ENCODE measurements around the gene DNAH8.

The DNAH8 gene

DNA sequence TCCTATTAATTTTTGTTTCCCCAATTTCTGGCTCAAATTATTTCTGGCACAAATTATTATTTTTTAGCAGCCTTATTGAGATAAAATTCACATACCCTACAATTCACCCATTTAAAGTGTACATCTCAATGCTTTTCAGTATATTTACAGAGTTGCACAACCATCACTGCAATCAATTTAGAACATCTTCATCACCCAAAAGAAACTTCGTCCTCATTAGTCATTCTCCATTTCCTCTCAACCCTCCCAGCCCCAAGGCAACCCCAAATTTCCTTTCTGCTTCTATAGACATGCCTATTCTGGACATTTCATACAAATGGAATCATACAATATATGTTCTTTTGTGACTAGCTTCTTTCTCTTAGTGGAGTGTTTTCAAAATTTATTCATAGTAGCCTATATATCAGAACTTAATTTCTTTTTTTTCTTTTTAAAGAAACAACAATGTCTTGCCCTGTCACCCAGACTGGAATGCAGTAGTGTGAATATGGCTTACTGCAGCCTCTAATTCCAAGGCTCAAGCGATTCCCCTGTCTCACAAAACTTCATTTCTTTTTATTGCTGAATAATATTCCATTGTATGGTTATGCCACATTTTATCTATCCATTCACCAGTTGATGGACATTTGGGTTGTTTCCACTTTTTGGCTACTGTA is 84.5 kb downstream of the DNAH8 start:
- no peak for DNase-seq

DNA sequence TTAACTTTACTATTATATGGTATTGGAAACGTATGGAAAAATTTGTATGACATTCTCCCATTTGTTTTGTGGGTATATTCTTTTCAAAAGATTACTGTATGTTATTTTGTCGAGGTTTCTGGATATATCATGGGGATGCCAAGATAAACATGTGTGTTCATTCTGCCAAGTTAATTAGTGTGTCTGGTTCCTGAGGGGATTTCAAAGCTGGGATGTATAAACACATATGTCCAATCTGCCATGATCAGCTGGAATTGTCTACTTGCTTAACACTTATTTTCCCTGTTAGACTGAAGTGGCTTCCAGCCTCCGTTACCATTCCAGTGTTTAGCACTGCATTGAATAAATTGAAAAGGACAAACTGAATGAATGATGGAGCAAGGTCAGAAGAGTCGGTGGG is 86.2 kb downstream of the DNAH8 start:
- DNase-seq = peak; percentile 4

DNA sequence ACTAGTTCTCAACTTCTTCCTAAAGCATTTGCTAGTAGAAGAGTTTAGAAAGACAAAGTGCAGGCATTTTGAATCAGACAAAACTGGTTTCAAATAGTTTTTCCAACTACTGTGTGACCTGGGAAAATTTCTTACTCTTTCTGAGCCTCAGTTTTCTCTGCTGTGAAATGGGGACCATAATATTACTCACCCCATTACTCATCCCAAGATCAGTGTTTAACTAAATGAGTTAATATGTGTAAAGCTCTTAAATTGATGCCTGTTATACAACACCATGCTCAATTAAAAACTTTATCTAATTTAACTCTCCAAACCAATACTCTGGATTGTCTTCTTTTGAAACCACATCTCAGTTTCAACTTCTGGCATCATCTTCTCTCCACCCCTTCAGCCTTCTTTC is 87.4 kb downstream of the DNAH8 start:
- DNase-seq = no peak

DNA sequence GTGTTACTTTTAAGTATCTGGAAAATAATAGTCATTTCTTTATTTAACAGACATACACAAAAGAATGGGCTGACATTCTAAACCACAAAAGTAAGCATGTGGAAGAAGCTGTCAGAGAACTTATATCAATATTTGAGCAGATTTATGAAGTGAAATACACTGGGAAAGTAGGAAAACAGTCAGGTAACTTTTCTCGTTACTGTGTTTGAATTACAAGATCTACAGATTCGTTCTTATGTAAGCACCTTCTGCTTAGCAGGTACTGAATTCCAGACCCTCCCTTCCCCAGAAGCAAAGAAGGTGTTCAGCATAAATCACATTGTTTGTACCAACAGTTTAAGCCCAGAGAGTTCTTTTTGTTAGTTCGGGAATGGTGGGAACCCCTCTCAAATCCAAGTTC is 88.0 kb downstream of the DNAH8 start:
- no peak for DNase-seq

DNA sequence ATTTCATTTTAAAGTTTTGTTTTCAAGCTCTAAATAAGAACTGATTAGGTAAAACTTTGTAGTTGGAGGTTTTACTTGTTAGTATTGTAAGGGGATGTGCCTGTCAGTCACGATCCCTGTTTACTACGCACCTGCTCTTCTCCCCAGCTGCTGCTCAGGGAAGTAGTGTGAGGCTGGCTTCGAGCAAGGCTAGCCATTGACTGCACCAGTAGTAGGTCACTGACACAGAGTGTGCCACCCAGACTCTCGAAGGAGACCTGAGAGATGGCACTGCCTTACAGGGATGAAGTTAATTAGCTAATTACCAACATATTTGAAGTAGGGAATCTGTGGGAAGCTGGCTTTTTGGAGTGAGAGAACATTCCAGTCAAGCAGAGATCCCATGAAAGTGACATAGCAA is 89.2 kb downstream of the DNAH8 start:
- DNase-seq = peak; percentile 15

DNA sequence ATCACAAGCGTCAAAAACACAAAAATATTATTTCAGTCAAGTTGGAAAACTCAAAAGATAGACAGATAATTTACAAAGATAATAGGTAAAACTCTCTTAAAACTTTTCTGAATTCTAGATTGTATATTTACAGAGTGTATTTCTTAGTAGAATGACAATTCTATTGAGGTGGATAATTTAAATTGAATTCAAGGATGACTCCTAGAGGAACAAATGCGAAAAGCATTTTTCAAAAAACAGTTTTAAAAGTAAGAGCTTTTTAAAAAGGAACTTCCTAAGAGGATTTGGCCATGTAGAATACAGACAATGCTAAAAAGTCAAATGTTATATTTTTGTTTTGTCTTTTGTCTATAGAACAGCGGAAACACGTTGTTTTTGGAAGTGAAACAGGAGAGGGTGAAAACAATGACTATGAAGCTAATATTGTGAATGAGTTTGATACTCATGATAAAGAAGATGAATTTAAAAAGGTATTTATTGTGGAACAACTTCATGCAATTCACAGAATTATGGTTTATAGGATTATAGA is 90.1 kb downstream of the DNAH8 start:
- no peak for DNase-seq

DNA sequence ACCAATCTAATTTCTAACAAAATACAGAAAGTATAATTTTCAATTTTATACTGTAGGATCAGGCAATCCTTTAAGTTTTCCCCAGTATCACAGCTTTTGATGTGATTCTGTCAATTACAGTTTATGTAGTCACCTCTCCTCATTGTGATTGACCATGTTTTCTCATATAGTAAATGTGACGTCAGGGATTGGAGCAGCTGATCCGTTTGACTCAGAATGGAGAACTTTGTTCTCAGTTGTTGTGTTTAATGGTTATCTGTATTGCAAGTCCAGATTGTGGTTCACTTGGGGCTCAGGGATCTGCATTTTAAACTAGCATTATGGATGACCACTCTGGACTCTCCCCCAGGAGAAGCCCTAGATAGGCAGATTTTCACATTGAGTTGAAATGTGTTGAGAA is 90.6 kb downstream of the DNAH8 start:
- DNase-seq = peak; percentile 9

DNA sequence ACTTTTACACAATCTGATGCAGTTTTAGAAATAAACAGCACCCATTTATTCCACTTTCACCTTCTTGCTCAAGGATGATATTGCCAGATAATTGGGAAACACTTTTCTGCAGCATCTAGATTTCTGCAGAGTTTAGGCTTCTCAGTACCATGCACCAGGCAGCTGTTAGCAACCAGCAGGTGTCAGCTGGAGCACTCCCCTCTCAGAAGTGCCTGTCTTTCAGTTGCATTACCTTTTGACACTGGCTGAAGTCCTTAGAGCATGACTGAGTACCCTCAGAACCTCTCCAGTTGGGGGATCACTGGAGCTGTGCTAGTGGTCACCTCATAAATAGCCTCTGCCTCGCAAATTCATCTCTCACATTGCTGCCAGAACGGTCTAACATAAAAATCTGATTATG is 91.2 kb downstream of the DNAH8 start:
- no peak for DNase-seq

DNA sequence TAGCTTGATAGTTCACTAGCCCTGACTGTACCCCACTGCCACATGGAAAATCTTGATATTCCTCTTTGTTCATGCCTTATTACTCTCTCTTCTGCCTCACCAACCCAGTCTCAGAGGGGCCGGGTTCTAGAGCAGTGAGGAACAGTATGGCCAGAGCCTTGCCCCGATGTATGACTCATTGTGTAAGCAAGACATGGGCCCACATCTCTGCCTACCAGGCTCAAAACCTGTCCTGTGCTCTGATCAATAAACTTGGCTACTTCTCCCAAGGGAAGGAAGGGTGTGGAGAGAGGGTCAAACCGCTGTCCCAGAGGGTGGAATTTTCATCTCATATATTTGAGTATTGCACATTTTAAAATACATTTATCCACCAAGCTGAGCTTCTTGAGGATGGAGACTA is 91.7 kb downstream of the DNAH8 start:
- no peak for DNase-seq

DNA sequence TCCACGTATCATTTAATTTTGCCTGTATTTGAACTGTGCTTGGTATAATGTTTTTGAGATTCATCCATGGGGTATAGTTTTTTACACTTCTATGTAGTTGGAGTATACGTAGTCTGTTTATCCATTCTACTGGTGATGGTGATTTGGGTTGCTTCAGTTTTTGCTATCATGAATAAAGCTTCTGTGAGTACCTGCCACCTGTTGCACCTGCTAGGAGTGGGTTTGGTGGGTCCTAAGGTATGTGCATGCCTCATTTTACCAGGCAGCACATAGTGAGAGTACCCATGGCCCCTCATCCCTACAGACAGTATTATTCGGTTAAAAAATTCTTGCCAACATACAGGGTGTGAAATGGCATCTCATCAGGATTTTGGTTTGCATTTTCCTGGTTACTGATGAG is 92.9 kb downstream of the DNAH8 start:
- no peak for DNase-seq

DNA sequence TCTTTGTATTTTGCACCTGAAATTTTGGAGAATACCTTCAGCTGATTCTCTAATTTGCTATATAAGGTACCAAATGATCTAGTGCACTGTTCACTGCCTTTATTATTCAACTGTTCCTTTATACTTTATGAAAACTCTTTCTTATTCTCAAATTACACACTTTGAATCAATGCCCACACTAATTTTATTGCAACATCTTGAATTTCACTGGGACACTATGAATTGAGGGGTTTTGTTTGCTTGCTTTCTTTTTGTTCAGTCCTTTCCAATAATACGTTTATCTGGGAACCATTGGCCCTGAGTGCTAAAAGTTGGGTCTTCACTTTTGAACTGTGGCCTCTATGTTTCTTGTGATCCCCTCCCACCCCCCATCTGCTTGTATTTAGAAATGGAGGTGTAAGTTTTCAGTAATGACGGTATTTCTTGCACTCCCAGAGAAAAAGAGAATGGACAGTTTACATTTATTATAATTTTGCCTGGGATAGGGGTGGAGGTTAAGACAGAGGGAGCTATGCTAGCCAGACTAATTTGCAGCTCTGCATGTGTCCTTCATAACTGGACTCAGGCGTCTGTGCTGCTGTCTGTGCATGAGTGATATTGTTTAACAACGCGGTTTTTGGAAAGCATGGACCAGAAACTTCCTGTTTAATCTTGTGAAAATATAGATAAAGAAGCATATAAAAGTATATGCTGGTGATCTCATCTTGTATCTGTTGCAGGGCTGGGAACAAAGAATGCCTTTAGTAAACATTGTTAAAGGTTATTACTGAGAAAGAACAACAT is 98.1 kb downstream of the DNAH8 start:
- DNase-seq = no peak

DNA sequence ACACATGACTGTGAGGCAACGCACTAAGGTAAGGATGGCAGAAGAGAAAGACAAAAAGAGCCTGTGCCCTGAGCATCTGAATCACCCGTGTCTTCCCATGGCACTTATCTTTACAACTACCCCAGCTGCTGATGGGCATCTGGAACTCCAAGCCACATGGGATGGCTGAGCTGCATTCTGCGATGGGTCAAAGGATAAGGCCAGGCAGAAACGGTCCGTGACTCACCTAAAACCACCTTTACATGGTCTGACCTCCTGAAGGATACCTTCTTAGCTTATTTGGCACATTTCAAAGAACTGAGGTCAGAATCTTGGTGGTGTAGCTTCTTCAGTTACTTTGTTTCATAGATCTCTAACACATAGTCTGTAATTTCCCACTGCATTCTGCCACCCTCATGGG is 99.7 kb downstream of the DNAH8 start:
- DNase-seq = no peak

DNA sequence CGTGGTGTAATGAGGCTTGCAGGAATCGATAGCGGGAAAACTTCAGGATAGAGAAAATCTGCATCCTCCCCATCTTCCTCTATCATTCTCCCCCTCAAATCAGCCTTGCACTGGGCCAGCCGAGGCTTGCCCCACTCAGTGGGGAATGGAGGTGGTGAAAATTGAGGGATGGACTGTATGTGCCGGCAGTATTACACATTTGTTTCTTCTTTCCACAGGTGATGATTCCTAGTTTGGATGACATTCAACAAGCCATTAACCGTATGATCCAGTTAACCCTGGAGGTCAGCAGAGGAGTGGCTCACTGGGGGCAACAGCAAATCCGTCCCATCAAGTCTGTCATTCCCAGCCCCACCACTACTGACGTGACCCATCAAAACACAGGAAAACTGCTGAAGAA is 100.1 kb downstream of the DNAH8 start:
- DNase-seq = no peak

DNA sequence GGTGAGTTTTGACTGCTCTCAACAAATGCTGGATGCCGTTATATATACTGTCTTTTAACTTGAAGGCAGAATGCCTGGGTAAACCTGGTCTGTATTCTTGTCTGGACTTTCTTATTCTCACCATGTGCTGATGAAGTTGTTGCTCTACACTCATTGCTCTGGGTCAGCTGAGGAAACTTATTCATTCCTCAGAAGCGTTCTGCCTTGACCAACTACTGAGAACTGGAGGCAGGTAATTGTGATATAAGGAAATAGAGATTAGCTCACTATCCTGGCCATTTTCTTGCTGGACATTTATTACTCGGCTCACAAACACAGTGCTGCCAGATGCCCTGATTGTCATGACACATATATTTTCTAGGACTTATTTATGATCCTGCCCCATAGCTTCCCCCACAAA is 103.6 kb downstream of the DNAH8 start:
- DNase-seq = no peak

DNA sequence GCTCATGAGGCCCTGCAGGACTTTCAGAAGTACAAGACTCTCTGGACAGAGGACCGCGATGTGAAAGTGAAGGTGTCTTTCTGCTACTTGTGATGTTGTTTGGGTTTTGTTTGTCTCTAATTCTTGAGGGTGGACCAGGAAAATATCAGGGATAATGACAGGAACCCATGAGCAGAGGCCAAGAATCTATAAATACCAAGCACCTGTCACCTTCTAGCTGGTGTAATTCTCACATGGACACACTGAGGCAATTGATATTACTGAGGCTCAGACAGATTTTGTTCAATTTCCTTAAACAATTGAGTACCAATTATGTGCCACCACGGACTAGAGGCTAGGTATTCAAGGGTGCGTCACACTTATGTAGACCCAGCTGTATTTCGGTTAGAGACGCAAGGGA is 107.9 kb downstream of the DNAH8 start:
- no peak for DNase-seq

DNA sequence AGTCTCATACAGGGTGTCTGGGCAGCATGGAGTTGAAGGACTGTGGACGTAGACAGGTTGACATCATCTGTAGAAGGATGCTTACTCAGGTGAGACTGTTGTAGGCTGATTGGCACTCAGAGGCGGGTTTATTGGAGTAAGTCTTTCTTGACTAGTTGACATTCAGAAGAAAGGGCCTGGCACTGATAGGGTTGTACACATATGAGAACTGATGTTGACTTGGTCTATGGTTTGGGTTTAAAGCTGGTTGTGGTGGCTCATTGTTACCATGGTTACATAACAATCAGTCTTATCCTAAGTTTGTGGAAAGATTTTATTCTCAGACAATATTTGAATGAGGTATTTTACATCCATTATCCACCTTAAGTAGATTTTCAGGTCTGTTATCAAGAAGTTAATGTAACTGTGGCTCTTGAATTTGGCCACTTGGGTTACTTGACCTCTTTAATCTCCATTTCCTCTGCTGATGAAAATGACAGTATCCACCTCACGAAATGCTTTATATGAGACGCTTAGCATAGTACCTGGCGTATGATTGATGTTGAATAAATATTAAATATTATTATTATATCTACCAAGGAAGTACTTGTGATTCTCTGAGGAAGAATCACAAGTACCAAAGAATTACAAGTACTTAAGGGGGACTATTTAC is 109.3 kb downstream of the DNAH8 start:
- no peak for DNase-seq

DNA sequence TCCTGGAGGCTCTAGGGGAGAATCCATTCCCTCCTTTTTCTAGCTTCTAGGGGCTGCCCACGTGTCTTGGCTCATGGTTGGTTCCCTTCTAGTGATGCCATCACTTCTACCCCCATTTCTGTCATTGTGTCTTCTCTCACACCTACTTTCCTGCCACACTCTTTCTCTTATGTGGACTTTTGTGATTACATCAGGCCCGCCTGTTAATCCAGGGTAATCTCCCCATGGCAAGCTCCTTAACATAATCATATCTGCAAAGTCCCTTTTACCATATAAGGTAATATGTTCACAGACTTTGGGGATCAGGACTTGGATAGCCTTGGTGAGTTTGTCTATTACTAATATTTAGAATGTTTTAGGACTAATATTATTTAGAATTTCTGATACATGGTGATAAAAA is 111.9 kb downstream of the DNAH8 start:
- no peak for DNase-seq

DNA sequence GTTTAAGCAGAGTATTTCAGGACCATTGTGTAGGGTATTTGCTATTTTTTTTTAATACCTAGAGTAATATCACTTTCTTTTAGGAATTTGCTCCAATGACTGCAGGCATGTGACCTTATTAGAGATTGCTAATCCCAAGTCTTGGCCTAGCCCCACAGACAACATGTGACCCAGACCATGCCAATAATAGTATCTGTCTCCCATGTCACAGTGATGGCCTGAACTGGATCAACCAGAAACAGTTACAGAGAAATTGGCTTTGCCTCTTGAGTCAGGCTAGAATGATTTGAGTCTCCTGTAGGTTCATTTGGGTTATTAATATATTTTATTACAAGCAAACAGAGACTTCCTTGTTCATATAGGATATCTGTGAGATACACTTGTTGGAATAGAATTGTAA is 116.8 kb downstream of the DNAH8 start:
- no peak for DNase-seq

DNA sequence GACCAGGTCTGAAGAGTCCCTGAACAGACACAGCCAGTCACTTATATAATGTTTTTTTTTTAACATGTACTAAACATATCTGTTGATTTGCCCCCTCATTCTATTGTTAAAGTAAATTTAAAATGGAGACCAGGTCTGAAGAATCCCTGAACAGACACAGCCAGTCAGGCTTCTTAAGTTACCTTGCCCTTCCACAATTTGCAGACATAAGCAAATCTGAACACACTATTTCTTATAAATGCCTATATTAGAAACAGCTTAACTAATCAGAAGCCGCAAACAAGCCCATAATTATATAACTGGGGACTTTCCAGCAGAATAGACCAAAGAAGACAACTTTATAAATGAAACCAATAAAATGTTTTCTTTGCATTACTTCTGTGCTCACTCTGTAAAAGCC is 118.2 kb downstream of the DNAH8 start:
- DNase-seq = no peak

DNA sequence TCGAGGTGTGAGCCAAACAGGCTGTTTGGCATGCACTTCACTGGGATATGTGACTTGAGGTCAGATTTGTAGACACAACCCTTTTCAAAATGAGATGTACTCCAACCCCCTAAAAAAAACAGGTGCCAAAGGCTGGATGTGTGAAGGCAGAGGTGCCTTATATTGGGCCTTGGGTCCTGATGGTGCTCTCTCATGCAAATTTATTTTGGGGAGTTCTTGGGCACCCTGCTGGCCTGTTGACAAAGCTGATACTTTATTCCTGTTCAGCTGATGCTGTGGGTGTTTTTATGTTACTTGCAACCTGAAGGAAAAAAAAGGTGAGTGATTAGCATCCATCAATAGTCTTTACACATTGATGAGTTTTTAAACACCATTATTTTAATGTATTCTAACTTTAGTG is 121.5 kb downstream of the DNAH8 start:
- DNase-seq = no peak

DNA sequence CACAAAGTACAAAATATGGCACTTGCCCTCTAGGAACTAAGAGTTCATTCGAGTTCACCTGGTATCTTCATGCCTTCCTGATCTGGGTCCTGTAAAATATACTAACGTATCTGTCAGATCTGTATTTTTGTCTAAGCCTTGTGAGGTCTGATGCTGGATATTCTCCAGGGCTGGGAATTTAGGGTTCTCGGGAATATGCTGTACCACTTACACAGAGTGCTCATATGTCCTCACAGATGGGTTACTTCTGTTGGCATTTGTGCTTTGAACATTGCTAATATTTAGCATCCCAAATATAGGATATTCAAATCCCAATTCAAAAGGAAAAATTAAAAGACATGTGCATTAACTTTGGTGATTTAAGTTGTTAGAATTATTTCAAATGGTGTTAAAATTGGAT is 122.0 kb downstream of the DNAH8 start:
- DNase-seq = no peak

DNA sequence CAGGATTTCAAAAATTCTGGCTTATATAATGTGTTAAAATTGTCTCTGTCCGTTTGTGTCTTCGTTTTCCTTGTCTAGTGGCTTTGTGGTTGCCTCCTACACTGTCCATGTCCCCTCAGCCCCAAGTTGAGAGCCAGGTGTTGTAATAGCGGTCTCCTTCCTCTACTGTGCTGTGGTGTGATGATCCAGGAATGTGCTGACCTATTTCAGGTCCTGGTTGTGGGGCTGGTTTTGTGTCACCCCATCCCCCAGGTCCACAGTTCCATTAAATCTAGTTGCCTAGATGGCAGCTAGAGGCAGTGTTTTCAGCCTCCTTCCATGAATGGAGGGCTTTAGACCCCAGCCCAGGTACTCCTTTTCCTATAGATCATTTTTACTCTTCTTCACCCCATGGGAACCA is 128.7 kb downstream of the DNAH8 start:
- DNase-seq = no peak

DNA sequence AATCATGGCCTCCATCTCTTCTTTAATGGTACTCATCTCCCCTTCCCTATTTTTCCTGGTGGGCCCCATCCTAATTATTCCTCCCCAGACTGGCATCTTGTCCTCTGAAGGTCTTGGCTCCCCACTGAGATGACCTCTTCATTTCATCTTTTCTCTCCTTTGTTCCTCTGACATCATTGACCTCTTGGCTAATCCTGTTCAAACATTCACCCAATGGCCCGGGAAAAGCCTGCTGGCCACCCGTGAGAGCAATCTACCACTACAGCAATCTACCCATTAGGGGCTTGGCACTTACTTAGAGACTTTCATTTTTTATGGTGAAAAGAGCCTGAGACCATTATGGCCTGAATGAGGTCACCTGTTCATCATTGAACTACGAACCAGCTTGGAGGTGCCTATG is 130.8 kb downstream of the DNAH8 start:
- DNase-seq = peak; percentile 3

DNA sequence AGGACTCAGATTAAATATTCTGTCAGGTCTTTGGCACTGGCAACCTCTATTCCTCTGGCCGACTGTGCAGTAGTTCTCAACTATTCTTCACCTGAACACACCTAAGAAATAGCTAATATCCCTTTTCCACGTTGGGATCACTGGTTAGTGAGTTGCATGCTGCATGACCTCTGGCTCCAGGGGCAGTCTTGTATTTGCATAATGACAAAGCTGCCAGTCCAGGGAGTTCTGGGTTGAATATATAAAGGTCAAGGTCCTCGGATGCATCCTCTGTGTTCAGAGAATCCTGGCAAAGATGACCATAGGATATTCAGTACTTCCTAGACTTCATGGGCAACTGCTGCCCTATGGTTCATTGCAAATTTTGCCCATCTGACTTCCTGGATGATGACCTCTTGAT is 131.2 kb downstream of the DNAH8 start:
- DNase-seq = no peak
